ENCODE data around the gene TNPO2.

TNPO2 gene

GRCh38 chr19:12701596-12702282, 22.0 kb downstream of the TNPO2 start:
- CTCF ChIA-PET: no interaction called here
- peaks cover 36 to 86% of the 10 kb centered on the region in 2 experiments for H3K36me3 ChIP-seq (ENCODE audit: control insufficient read depth in 2 of 2, insufficient read depth in 1 of 2, low read length in 2 of 2)
- POLR2A ChIA-PET: no interaction called here
- H3K4me1 ChIP-seq (ENCODE audit: control insufficient read depth, insufficient read depth, low read length): no peaks in the 10 kb centered on the region
- H3K4me3 ChIP-seq (ENCODE audit: low read depth, low read length): no peak overlapping the region
- no peak overlapping the region for H3K27ac ChIP-seq (ENCODE audit: extremely low read depth, low read depth, low read length)
- H3K9me3 ChIP-seq (ENCODE audit: control insufficient read depth, insufficient read depth, low read depth, low read length): no peaks in the 10 kb centered on the region
- TF ChIP-seq ZNF404 (tag by site-specific recombination; IDR thresholded peaks at IDR 0.05) (no peak), ZNF555 (tag by site-specific recombination; conservative IDR thresholded peaks at IDR 0.05) (no peak), ELK4 (IDR thresholded peaks at IDR 0.05; ENCODE audit: borderline replicate concordance, low read depth, low read length) (no peak), KLF9 (tag by site-specific recombination; IDR thresholded peaks at IDR 0.05; ENCODE audit: low read depth) (peak; percentile 61), ZXDB (tag by site-specific recombination; IDR thresholded peaks at IDR 0.05) (no peak), ZNF785 (tag by site-specific recombination; IDR thresholded peaks at IDR 0.05) (no peak), ZNF175 (tag by site-specific recombination; IDR thresholded peaks at IDR 0.05) (no peak), ZNF169 (tag by site-specific recombination; IDR thresholded peaks at IDR 0.05) (no peak), ZSCAN5A (tag by site-specific recombination; IDR thresholded peaks at IDR 0.05) (no peak), SP2 (tag by site-specific recombination; IDR thresholded peaks at IDR 0.05) (peak; percentile 44; the same call in 1 of the 2 replicates), KLF10 (tag by site-specific recombination; IDR thresholded peaks at IDR 0.05) (no peak), INSM2 (tag by site-specific recombination; IDR thresholded peaks at IDR 0.05) (no peak), ZNF341 (tag by site-specific recombination; IDR thresholded peaks at IDR 0.05; ENCODE audit: low read depth) (no peak), PRDM4 (tag by site-specific recombination; IDR thresholded peaks at IDR 0.05) (no peak), ZNF335 (tag by site-specific recombination; conservative IDR thresholded peaks at IDR 0.05) (no peak), ATF2 (tag by site-specific recombination; IDR thresholded peaks at IDR 0.05; ENCODE audit: low read depth) (no peak), ZBTB20 (tag by site-specific recombination; IDR thresholded peaks at IDR 0.05) (no peak), ZFHX2 (tag by site-specific recombination; conservative IDR thresholded peaks at IDR 0.05) (peak; percentile 64), ZBTB6 (tag by site-specific recombination; IDR thresholded peaks at IDR 0.05) (no peak), ZIC2 (tag by site-specific recombination; IDR thresholded peaks at IDR 0.05) (no peak), ZNF211 (tag by site-specific recombination; IDR thresholded peaks at IDR 0.05; ENCODE audit: low read depth) (no peak), ZNF621 (tag by site-specific recombination; IDR thresholded peaks at IDR 0.05) (no peak), FEZF1 (tag by site-specific recombination; IDR thresholded peaks at IDR 0.05) (no peak), ZNF518A (tag by site-specific recombination; conservative IDR thresholded peaks at IDR 0.05; ENCODE audit: low read depth) (no peak)
